ENCODE measurements around the gene MAGEB10.

DNA sequence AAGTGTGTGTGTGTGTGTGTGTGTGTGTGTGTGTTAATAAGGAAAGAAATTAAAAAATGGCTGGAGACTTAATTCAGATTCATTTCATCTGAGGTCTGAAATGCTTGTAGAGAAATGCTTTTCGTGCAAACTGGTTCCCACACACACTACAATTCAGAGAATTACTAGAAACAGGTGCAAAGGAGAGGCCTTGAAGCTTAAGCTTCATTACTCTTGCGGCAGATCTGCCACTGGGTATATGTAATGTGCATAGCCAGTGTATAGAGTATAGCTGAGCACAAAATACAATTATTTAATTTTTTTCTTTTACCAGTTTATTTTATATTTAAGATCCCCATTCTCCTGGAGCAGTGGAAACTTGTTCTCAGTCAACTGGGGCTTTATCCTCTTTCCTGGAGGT, 31.8 kb upstream of the MAGEB10 start:
- TF ChIP-seq, protein P1, sequence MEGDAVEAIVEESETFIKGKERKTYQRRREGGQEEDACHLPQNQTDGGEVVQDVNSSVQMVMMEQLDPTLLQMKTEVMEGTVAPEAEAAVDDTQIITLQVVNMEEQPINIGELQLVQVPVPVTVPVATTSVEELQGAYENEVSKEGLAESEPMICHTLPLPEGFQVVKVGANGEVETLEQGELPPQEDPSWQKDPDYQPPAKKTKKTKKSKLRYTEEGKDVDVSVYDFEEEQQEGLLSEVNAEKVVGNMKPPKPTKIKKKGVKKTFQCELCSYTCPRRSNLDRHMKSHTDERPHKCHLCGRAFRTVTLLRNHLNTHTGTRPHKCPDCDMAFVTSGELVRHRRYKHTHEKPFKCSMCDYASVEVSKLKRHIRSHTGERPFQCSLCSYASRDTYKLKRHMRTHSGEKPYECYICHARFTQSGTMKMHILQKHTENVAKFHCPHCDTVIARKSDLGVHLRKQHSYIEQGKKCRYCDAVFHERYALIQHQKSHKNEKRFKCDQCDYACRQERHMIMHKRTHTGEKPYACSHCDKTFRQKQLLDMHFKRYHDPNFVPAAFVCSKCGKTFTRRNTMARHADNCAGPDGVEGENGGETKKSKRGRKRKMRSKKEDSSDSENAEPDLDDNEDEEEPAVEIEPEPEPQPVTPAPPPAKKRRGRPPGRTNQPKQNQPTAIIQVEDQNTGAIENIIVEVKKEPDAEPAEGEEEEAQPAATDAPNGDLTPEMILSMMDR (IDR thresholded peaks at IDR 0.05) = no peak
- TF ChIP-seq POLR2A (IDR thresholded peaks at IDR 0.05) (no peak), POLR2AphosphoS5 (IDR thresholded peaks at IDR 0.05; ENCODE audit: insufficient read depth in 1 of 2, low read depth in 1 of 2) (no peak)
